A673 (cell line): ENCODE results near the gene SYNE2.

Experiments
- CTCF ChIP-seq: fragments of 300-800, 200-600 bp; sonication (generic); conservative IDR thresholded peaks from 2 replicates; pipeline ENCODE4 v1.5.1; 2017; ENCODE audit warnings: low read depth, mild to moderate bottlenecking, antibody characterized with exemption, low read length, moderate library complexity, mixed read lengths
- EZH2 ChIP-seq: fragments of 200-600 bp; sonication (generic); IDR thresholded peaks from 2 replicates; pipeline ENCODE4 v1.6.1; 2017; ENCODE audit warnings: borderline replicate concordance, low read depth, mild to moderate bottlenecking, mixed read lengths, antibody characterized with exemption, low read length; ENCODE audit not compliant: poor library complexity, severe bottlenecking

- no peak for TF ChIP-seq CTCF
- TF ChIP-seq EZH2 = no peak
These were observed 134.2 kb downstream of the SYNE2 start for GRCh38 chr14:63986789-63987533.
